GM19025 (cell line): ENCODE data around the gene GOLM1.
"Not testable (repeated sequence)": the region's sequence is repeated elsewhere in the genome, so short reads cannot be mapped to it uniquely, and the experiment has no call there.

Experiments used
- ATAC-seq: cut with Tn5 transposase; IDR thresholded peaks from one replicate; pipeline ENCODE4 v1.9.1; 2021; ENCODE audit warnings: mild to moderate bottlenecking, low read depth, moderate library complexity; ENCODE audit not compliant: unreplicated experiment

The GOLM1 gene

DNA sequence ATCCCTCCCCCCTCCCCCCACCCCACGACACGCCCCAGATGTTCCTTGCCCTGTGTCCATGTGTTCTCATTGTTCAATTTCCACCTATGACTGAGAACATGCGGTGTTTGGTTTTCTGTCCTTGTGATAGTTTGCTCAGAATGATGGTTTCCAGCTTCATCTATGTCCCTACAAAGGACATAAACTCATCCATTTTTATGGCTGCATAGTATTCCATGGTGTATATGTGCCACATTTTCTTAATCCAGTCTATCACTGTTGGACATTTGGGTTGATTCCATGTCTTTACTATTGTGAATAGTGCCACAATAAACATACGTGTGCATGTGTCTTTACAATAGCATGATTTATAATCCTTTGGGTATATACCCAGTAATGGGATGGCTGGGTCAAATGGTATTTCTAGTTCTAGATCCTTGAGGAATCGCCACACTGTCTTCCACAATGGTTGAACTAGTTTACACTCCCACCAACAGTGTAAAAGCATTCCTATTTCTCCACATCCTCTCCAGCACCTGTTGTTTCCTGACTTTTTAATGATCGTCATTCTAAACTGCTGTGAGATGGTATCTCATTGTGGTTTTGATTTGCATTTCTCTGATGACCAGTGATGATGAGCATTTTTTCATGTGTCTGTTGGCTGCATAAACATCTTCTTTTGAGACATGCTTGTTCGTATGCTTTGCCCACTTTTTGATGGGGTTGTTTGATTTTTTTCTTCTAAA lies 51.2 kb downstream of the GOLM1 start:
- ATAC-seq: not testable (repeated sequence)

GRCh38 chr9:86047361-86047760 lies 52.0 kb downstream of the GOLM1 start:
- no peak for ATAC-seq

DNA sequence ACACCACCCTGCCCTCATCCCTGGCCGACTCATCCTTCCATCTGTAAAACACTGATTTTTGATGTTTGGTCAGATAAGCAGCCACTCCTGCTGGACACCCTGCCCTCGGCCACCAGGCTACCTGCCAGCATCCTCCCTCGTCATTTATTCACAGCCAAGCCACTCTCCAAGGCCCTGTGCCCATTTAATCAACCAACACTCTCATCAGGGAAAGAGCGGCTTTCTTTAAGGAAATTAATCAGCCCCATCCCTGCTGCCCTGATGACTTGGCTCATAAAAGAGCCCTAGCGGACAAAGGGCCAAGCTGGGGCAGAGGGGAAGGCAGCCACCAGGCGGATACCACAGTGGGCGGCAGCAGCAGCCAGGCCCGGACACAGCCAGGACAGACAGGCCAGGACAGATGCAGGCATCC lies 52.4 kb downstream of the GOLM1 start:
- no peak for ATAC-seq

DNA sequence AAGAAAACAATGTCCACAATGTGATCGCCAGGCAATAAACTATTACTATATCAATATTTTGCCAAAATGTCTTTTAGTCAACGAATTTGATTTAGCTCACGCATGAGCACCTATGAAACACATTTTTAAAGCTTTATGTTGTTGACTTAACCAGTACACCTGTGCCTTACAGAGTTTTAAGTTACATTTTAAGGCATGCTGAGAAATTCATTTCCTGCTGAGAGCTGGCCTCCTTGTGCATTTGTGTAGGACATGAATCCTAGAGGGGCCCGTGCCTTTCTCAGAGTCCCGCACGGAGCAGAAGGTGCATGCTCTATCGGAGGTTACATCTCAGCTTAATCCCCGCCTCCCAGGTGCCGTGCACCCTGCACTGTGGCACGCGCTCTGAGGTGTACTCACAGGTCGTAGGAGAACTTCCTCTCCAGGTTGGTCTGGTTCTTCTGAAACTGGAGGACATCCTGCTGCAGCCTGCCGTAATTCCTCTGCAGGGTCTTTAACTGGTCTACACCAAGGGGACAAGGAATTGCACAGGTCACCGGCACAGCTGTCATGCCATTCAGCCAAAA lies 53.2 kb downstream of the GOLM1 start:
- ATAC-seq: no peak

- ATAC-seq: no peak
These were observed 53.7 kb downstream of the GOLM1 start for GRCh38 chr9:86045654-86046053.

GRCh38 chr9:86043999-86044398 lies 55.4 kb downstream of the GOLM1 start:
- no peak for ATAC-seq

- no peak for ATAC-seq
These were observed 55.8 kb downstream of the GOLM1 start for GRCh38 chr9:86043586-86043985.

DNA sequence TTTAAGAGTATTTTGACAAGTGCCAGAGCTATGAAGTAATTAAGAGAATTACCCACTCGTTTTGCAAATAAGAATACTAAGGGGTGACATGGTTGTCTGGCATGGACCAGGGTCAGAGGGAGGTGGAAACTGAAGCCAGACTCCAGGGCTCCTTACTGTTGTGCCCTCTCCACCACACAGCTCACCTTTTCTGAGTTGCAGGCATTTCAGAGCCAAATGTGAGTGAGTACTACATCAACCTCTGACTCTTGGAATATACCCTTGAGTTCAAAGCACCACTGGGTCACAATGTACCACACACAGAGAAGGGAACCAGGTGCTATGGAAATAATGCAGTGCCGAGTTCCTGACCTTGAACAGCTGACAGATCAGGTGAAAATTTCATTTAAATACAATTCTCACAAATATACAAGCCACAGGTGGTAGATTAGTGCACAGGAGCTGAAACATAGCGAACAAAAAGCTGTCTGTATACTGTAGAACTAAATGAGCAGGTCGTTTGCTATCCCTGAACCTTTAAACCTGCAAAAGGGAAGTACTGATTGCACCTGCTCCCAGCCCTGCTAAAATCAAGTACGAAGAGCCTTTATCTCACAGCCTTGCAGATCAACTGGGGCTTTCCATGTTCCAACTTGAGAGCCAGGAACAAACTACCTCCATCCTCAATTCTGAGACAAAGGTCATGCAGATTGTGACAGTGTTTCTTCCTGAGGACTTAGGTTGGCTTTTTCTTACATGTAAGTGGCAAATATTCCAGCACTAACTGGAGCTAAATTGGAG lies 57.0 kb downstream of the GOLM1 start:
- no peak for ATAC-seq

DNA sequence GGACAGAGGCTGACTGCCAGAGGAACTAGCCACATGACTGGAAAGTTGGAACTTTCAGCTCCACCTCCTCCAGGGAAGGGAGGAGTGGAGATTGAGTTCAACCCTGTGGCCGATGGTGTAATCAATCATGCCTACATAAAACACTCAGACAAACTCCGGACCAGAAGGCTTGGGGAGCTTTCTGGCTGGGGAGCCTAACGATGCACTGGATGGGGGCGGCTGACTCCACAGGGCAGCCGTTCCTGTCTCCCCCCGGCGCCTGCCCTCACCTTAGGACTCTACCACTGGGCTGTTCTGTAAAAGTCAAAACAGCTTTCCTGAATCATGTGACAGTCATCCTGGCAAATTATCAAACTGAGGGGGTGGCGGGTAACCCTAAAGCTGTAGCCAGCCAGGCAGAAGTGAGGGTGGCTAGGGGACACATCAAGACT lies 58.0 kb downstream of the GOLM1 start:
- no peak for ATAC-seq

DNA sequence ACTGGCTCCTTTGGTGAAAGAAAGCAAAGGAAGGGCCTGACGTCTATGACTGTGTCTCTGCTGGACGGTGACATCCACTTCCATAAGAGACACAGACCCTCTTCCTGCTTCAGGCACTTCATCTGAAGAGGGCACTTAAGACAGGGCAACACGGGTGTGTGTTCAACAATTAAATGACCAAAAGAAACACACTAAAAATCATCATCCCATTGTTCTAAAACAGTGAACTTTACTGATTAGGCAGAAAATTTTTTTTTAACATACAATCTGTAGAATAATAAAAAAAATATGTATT lies 58.5 kb downstream of the GOLM1 start:
- ATAC-seq: no peak

DNA sequence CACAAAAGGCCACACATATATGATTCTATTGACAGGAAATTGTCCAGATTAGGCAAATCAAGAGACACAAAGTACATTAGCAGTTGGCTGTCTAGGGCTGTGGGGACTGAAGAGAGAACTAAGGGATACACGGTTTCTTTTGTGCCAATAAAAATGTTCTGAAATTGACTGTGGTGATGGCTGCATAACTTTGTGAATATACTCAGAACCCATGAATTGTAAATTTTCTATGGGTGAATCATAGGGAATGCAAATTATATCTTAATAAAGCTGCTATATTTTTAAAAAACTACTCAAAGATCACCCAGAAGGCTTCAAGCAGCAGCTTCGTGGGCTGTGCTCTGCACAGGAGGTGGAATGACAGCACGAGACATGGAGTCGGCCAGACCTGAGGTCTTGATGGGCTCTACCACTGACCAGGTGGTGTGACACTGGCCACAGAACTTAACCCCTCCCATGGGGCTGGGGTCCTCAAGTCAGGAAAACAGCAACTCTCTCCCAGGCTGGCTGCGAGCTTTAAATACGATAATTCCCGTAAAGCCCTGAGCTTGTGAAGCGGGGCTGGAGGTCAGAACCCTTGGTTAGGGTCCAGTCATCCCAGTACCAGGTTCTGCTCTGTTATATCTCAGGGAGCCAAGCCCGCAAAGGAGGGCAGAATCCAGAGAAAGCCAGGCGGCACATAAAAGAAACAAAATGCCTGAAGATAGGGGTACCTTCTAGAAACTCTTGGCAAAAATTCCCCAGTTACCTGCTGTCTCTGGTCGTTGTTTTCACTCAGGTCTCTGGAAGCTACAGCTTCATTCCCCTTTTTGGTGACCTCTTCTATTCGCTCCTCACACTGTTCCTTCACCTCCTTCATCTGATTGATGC lies 59.1 kb downstream of the GOLM1 start:
- ATAC-seq: no peak

DNA sequence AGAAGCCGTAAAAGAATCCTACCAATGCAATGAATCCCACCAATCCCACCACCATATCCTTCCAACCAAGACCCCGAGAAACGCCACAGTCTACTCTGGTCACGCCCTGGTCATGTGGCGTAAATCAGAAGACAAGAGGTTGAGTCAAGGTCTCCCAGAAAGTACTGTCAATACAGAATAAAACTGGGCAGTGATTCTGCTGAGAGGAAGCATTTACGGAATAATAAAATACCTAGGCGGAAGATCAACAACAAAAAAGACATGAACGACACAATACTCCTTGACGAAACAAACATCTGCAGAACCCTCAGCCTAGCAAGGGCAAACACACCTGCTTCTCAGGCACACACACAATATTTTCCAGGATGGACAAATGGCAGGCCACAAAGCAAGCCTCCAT lies 62.8 kb downstream of the GOLM1 start:
- ATAC-seq: no peak

DNA sequence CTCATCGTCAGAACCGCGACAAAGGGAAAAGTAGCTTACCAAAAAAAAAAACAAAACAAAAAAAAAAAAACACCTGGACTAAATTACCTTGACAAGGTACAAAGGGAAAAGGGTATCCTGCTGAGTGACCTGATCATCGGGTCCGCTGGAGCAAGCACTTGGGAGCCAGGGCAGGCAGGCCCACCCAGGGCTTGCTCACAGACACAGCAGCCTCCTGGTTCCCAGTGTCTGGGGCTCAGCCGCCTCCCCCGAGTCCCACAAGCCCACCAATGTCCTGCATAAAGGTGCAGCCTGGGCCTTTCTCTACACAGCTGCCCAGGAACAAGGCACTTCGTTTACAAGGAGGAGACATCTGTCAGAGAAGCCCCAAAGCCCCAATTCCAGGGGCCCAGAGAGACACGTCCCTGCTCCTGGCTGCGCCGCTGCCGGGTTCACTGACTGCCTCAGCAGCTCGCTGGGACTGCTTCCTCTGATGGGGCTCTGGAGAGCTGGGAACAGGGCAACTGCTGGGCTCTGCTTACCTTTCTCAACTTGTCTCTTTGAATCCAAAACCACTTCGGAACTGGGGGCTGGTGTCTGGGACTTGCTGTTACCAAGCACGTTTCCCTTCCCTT lies 63.4 kb downstream of the GOLM1 start:
- no peak for ATAC-seq

GRCh38 chr9:86034863-86035734 lies 64.3 kb downstream of the GOLM1 start:
- no peak for ATAC-seq

- ATAC-seq: no peak
These were observed 71.6 kb downstream of the GOLM1 start for GRCh38 chr9:86027767-86028166.

DNA sequence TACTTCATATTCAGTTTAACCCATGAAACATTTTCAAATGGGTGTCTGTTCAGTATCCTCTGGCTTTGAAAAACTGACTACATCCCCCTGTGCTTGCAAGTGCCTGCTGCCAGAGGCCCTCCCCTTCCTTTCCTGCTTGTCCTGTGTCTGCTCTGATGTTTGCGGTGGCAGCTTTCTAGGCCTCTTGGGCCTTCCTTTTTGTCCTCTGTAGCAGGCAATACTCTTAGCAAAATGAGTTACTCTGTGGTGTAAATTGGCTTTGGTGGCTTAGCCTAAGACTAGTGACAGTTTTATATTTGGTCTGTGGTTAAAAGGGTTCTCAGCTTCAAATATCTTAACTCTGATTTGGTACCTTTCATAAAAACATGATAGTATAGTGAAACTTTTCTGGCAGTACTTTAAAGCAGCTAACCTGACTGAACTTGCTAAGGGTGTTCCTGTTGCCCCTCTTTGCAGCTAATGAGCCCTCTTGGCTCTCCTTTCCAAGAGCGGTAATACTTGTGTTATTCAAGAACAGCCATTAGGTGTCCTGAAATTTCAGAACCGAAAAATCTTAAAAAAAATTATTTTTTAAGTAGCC lies 76.6 kb downstream of the GOLM1 start:
- no peak for ATAC-seq

GRCh38 chr9:86021166-86021565 lies 78.2 kb downstream of the GOLM1 start:
- no peak for ATAC-seq

- no peak for ATAC-seq
These were observed 78.6 kb downstream of the GOLM1 start for GRCh38 chr9:86020731-86021130.

- no peak for ATAC-seq
These were observed 90.2 kb downstream of the GOLM1 start for GRCh38 chr9:86009133-86009532.
